GM18517 (cell line): ENCODE results near the gene ZNF70.

ENCODE experiments used
- ATAC-seq: cut with Tn5 transposase; IDR thresholded peaks from one replicate; pipeline ENCODE4 v1.9.1; 2021; ENCODE audit warnings: mild to moderate bottlenecking, moderate library complexity; ENCODE audit not compliant: unreplicated experiment

ZNF70 gene

DNA sequence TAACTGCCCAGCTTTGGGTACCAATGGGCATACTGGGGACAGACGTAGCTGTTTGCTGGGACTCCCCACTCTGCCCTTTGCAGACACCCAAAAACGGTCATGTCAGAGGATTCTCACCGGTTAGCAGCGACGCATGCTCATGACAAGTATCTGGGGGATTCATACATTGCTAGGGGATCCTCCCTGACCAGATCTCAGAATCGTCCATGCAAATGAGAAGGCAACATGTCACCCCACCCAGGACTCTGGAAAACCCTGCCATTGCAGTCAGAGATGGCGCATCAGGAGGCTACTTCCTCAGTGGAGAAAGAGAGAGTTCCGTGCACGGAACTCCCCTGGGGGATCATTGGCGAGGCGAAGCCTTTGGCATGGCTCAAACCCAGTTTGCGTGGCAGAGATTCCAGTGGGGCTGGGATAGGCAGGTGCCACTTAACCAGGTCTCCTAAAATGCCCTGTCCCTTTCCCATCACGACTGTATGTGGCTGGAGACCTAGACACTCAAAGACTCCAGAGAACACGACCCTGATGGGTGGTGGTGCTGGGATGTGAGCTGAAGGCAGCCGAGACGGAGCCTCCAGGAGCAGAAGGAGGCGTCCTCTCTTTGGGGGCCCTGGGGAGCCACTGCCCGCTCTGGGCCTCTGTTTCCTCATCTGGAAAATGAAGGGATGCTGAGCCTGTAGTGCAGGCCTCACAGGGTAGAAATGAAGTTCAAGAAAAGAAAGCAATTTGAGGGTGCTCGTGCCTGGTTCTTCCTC lies 55.2 kb downstream of the ZNF70 start:
- ATAC-seq: no peak

DNA sequence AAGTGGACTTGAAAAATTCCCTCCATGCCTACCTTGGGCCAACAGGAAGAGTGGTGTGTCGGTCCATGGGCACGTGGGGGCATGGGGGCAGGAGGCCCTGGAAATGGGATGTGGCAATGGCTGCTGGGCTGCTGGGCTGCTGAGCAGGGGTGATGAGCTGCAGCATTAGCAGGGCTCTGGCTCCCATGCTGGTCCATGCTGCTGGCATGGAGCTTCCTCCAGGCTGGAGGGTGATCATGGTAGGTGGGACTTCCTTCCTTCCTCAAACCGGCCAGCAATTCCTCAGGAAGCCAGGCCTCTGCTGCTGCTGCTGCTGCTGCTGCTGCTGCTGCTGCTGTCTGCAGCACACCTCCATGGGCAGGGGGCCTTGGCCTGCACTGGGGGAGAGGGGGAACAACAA lies 55.8 kb downstream of the ZNF70 start:
- no peak for ATAC-seq

DNA sequence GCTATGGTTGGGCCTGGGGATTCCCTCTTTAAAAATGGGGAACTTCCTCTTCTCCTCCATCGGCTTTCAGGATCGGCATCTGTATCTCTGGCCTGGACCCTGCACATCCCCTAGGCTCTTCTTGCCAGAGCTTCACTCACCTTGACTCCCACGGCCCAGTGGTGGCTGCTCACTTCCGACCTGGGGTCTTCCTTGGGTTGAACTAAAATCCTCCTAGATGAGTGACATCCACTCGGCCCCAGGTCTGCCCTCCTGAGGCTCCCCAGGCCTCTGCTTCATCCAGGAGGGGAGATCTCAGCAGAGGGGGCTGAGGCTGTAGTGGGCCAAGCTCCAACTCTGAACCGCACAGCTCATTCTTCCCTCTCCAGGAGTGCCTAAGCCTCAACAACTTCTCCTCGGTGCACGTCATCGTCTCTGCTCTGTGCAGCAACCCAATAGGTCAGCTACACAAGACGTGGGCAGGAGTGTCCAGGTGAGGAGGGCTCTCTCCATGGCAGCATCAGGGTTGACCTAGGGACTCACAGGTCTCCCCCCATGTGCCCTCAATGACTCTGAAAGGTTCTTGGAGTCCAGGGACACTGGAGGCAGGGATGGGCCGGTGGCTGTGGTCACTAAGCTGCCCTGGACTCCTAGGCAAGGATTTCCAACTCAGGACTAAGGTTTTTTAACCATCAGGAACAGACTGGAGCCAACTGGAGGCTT lies 56.8 kb downstream of the ZNF70 start:
- ATAC-seq: no peak

DNA sequence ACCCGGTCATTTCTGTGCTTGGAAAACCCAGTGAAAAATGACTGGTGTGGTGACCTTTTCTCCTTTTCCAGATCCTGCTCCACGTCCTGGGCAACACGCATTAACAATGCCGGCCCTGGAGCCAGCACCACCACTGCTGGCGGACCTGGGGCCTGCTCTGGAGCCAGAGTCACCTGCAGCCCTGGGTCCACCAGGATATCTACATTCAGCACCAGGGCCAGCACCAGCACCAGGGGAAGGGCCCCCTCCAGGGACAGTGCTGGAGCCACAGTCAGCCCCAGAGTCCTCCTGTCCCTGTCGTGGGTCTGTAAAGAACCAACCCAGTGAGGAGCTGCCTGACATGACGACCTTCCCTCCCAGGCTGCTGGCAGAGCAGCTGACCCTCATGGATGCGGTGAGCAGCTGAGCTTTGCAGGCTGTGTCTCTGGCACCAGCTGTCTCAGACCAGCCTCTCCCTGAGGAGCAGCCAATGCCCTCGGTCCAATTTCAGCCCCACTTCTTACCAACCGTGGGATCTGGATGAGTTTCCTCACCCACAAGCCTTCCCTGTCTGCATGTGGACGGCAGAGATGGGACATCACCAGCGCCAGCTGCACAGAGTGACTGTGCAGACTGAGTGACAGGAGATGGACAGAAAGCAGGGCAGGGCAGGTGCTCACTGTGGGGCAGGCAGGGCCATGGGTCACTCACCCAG lies 58.2 kb downstream of the ZNF70 start:
- no peak for ATAC-seq

DNA sequence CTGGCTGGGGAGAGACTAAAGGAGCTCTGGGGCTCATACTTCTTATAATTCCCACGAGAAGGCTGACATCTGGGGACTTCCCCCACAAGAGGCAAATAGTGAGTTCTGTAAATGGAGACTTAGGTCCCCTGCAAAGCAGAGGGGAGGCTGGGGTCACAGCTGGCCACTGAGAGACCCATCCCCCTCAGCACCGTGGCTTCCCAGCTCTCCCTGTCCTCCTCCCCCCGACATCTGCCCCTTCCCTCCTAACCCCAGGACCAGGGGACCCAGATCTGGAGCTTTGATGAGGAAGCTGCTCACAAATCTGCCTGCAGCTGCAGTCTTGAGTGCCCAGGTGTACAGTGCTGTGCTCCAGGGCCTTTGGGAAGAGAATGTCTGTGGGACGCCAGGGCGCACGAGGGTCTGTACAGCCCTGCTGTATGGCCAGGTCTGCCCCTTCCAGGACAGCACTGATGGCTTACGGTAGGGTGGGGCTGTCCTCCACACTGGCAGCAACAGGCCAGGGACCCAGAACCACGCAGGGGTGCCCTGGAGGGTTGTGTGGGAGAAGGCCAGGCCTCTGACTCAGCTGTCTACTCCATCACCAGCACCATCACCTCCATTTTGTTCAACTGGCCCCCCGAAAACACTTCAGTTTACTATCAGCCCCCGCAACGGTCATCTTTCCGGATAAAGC lies 59.0 kb downstream of the ZNF70 start:
- ATAC-seq: no peak

DNA sequence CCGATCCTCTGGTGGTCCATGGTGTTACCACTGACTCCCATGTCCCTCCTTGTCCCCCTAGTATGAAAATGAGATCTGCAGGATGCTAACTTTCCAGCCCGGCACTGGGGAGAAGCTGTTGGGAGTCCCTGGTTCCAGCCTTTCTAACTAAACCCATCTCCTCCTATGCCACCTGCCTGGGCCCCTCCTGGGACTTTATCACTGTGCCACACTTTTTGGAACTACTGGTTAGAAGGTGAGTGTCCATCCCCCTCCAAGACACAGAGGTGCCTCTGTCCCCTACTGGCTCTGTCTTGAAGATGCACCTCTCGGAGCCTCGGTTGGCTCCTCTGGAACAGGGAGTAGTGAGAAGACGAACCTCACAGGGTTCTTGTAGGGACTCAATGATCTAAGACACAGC lies 60.2 kb downstream of the ZNF70 start, which contains the start of gene RGL4:
TSS of gene RGL4 (plus strand) at position 301 of the 400 bp plus-strand sequence. CDS start 1,018 bp downstream, outside the sequence.
- ATAC-seq: no peak

DNA sequence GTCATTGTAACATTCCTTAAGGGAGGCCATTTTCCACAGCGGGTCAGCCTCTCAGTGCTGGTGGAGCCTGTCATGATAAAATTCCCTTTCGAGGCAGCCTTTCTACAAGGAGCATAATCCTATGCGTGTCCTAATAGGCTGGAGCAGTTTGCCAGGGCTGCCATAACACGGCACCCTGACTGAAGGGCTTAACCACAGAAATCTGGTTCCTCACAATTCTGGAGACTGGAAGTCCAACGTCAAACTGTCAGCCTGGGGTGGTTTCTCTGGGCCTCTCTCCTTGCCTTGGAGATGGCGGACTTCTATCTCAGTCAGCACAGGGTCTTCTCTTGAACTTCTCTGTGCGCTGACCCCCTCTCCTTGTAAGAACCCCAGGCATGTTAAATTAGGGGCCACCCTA lies 61.5 kb downstream of the ZNF70 start:
- no peak for ATAC-seq
